SU-DHL-6 (cell line): ENCODE data around the gene DCXR.

Experiments
- H2AFZ ChIP-seq: fragments of 200-600 bp; sonication (generic); 2 replicates; pipeline ENCODE4 v1.6.1; 2014; ENCODE audit warnings: low read depth, mild to moderate bottlenecking, moderate library complexity, mixed read lengths, antibody characterized with exemption, low read length; ENCODE audit not compliant: severe bottlenecking
- H3F3A ChIP-seq: fragments of 200-600 bp; shearing (Covaris generic); 2 replicates; pipeline ENCODE4 v1.6.0; 2016; ENCODE audit warnings: antibody characterized with exemption, mild to moderate bottlenecking; ENCODE audit not compliant: insufficient read depth
- H3K27ac ChIP-seq: fragments of 200-600 bp; sonication (generic); 2 replicates; pipeline ENCODE4 v1.5.1; 2016; ENCODE audit warnings: low read depth, mild to moderate bottlenecking, low read length, moderate library complexity, mixed read lengths
- H3K27me3 ChIP-seq: fragments of 200-600 bp; sonication (generic), shearing (Covaris generic); 2 replicates; pipeline ENCODE4 v1.6.0; 2014; ENCODE audit warnings: mild to moderate bottlenecking, low read length
- H3K36me3 ChIP-seq: fragments of 200-600 bp; sonication (generic); 2 replicates; pipeline ENCODE4 v1.6.1; 2014; ENCODE audit warnings: mild to moderate bottlenecking, low read length, mixed read lengths
- H3K4me2 ChIP-seq: fragments of 300-600, 200-600 bp; shearing (Covaris generic), sonication (generic); 2 replicates; pipeline ENCODE4 v1.6.0; 2014; ENCODE audit warnings: low read length, low read depth, mild to moderate bottlenecking; ENCODE audit not compliant: poor library complexity, severe bottlenecking
- H3K4me3 ChIP-seq: fragments of 200-600 bp; sonication (generic); 2 replicates; pipeline ENCODE4 v1.5.1; 2014; ENCODE audit warnings: antibody characterized with exemption, low read length, mild to moderate bottlenecking, mixed read lengths; ENCODE audit not compliant: insufficient read depth, poor library complexity, severe bottlenecking
- H3K79me2 ChIP-seq: fragments of 200-600 bp; sonication (generic); 2 replicates; pipeline ENCODE4 v1.6.1; 2014; ENCODE audit warnings: mild to moderate bottlenecking, low read length, moderate library complexity; ENCODE audit not compliant: insufficient read depth
- H3K9ac ChIP-seq: fragments of 200-600 bp; sonication (generic); 2 replicates; pipeline ENCODE4 v1.7.0; 2014; ENCODE audit warnings: mild to moderate bottlenecking, low read length
- H3K9me2 ChIP-seq: fragments of 200-600 bp; sonication (generic); replicated peaks from 2 replicates; pipeline ENCODE4 v1.6.1; 2014; ENCODE audit warnings: low read length; ENCODE audit not compliant: insufficient read depth
- H3K9me3 ChIP-seq: fragments of 200-600 bp; sonication (generic); 2 replicates; pipeline ENCODE4 v1.6.1; 2014; ENCODE audit warnings: low read length, mixed read lengths; ENCODE audit not compliant: insufficient read depth
- H4K20me1 ChIP-seq: fragments of 200-600 bp; sonication (generic); 2 replicates; pipeline ENCODE4 v1.6.1; 2014; ENCODE audit warnings: low read depth, mild to moderate bottlenecking, antibody characterized with exemption, low read length, moderate library complexity, mixed read lengths
- EZH2phosphoT487 ChIP-seq: fragments of 200-600 bp; sonication (generic), shearing (Covaris generic); conservative IDR thresholded peaks from 2 replicates; pipeline ENCODE4 v1.6.1; 2018; ENCODE audit warnings: mild to moderate bottlenecking, antibody characterized with exemption, low read length, moderate library complexity, mixed read lengths
- TF ChIP-seq, protein P1 (sequence below): fragments of 200-600 bp; sonication (generic); IDR thresholded peaks from one replicate; pipeline ENCODE4 v1.5.1; 2017; ENCODE audit warnings: antibody characterized with exemption, mild to moderate bottlenecking, low read length, moderate library complexity; ENCODE audit not compliant: insufficient read depth, poor library complexity, severe bottlenecking

DCXR gene

DNA sequence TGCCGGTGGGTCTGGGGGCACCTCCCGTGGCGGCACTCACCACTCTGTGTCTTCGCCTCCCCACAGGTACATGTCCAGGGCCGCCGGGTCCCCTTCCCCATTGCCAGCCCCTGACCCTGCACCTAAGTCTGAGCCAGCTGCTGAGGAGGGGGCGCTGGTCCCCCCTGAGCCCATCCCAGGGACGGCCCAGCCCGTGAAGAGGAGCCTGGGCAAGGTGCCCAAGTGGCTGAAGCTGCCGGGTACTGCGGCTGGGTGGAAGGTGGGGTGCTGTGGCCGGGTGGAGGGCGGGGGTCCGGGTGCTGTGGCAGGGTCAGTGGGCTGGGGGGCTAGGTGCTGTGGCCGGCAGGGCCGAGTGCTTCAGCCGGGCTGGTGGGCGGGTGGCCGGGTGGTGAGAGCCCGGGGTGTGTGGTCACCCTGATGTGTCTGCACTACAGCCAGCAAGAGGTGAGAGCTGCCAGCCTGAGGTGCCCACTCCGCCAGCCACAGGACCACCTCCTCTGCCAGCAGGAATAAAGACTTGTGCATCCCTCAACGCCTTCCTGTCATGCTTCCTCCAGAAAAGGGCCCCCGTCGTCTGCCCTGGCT is 20.5 kb downstream of the DCXR start:
- Histone ChIP-seq H3K9me3 (no peaks in the 10 kb centered on the region), H3F3A (0 out of 2 replicates have a peak, but pooled peaks cover 4% of the 10 kb centered on the region), H3K4me3 (no peak overlapping the region), H3K27me3 (no peaks in the 10 kb centered on the region), H3K9me2 (no peaks in the 10 kb centered on the region), H2AFZ (no peak overlapping the region), H3K4me2 (no peak overlapping the region), H3K79me2 (peaks cover 8% of the 10 kb centered on the region), H4K20me1 (no peaks in the 10 kb centered on the region), H3K36me3 (no peaks in the 10 kb centered on the region), H3K27ac (peak overlapping the region; percentile 24; the same call in 1 of the 2 replicates), H3K9ac (no peak overlapping the region)
- no peak for TF ChIP-seq EZH2phosphoT487
- TF ChIP-seq, protein P1, sequence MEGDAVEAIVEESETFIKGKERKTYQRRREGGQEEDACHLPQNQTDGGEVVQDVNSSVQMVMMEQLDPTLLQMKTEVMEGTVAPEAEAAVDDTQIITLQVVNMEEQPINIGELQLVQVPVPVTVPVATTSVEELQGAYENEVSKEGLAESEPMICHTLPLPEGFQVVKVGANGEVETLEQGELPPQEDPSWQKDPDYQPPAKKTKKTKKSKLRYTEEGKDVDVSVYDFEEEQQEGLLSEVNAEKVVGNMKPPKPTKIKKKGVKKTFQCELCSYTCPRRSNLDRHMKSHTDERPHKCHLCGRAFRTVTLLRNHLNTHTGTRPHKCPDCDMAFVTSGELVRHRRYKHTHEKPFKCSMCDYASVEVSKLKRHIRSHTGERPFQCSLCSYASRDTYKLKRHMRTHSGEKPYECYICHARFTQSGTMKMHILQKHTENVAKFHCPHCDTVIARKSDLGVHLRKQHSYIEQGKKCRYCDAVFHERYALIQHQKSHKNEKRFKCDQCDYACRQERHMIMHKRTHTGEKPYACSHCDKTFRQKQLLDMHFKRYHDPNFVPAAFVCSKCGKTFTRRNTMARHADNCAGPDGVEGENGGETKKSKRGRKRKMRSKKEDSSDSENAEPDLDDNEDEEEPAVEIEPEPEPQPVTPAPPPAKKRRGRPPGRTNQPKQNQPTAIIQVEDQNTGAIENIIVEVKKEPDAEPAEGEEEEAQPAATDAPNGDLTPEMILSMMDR = no peak

DNA sequence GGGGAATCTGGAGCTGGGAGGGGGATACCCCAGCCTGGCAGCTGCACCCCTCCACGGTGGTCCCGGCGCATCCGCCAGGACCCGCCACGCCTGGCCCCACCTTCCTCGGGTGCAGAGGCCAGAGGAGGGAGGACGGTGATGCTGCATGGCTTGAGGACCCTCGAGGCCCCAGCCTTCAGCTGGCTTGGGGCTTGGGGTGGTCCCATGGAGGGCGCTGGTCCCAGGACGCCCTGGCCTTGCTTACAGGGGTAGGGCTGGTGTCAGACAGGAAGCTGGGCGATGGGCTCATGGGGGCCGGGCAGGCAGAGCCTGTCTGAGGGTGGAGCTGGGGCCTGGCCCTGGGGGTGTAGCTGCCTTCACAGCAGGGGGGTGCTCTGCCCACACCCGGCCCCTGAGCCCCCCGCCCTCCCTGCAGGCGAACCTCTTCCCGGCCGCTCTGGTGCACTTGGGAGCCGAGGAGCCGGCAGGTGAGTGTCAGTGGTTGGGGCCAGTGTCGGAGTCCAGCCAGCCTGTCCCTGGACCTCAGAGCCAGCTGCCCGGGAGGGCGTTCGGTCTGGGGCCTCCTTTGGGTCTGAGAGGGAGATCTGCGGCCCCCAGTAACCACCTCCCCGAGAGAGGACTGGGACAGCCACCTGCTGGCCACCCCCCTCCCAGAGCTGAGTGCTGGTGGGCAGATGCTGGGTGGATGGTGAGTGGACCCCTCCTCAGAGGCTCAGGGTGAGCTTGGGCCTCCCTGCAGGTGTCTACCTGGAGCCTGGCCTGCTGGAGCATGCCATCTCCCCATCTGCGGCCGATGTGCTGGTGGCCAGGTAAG is 21.2 kb downstream of the DCXR start:
- Histone ChIP-seq H3K9me3 (no peaks in the 10 kb centered on the region), H3F3A (no peaks in the 10 kb centered on the region), H3K9ac (no peak overlapping the region), H3K27ac (no peak overlapping the region), H3K27me3 (no peaks in the 10 kb centered on the region), H3K9me2 (no peaks in the 10 kb centered on the region), H3K4me2 (no peak overlapping the region), H2AFZ (no peak overlapping the region), H3K36me3 (no peaks in the 10 kb centered on the region), H4K20me1 (no peaks in the 10 kb centered on the region), H3K79me2 (peaks cover 1% of the 10 kb centered on the region; the same call in 1 of the 2 replicates), H3K4me3 (no peak overlapping the region)
- no peak for TF ChIP-seq EZH2phosphoT487
- TF ChIP-seq, protein P1 = no peak

GRCh38 chr17:82015311-82015971 is 22.1 kb downstream of the DCXR start:
- Histone ChIP-seq H3K79me2 (no peaks in the 10 kb centered on the region), H3K9ac (no peak overlapping the region), H3K4me2 (no peak overlapping the region), H2AFZ (no peak overlapping the region), H3K27ac (no peak overlapping the region), H4K20me1 (no peaks in the 10 kb centered on the region), H3K9me2 (no peaks in the 10 kb centered on the region), H3F3A (no peaks in the 10 kb centered on the region), H3K36me3 (no peaks in the 10 kb centered on the region), H3K4me3 (no peak overlapping the region), H3K27me3 (no peaks in the 10 kb centered on the region), H3K9me3 (no peaks in the 10 kb centered on the region)
- TF ChIP-seq, protein P1 = no peak
- no peak for TF ChIP-seq EZH2phosphoT487
